Mucosa of rectum (tissue), 2 donors: ENCODE results near the gene GRAP.
"Not testable (repeated sequence)": the region's sequence is repeated elsewhere in the genome, so short reads cannot be mapped to it uniquely, and the experiment has no call there.

Experiments used
- H3K27ac ChIP-seq, 2 donors: one replicate each; pipeline ENCODE4 v1.7.0; 2013; ENCODE audit warnings: inconsistent platforms in 2 of 2, low read depth in 2 of 2, low read length in 2 of 2
- H3K27me3 ChIP-seq, 2 donors: one replicate each; pipeline ENCODE4 v1.7.0; 2013; ENCODE audit warnings: low read length in 2 of 2; ENCODE audit not compliant: control insufficient read depth in 2 of 2, insufficient read depth in 2 of 2
- H3K36me3 ChIP-seq, 2 donors: one replicate each; pipeline ENCODE4 v1.7.0; 2013; ENCODE audit warnings: low read length in 2 of 2; ENCODE audit not compliant: control insufficient read depth in 2 of 2, insufficient read depth in 2 of 2
- H3K4me1 ChIP-seq, 2 donors: one replicate each; pipeline ENCODE4 v1.7.0; 2013; ENCODE audit warnings: low read length in 2 of 2, mild to moderate bottlenecking in 1 of 2; ENCODE audit not compliant: control insufficient read depth in 2 of 2, insufficient read depth in 2 of 2
- H3K4me3 ChIP-seq, 2 donors: one replicate each; pipeline ENCODE4 v1.7.0; 2013; ENCODE audit warnings: low read length in 2 of 2
- H3K9ac ChIP-seq, 2 donors: one replicate each; pipeline ENCODE4 v1.7.0; 2013; ENCODE audit warnings: low read length in 2 of 2, low read depth in 1 of 2, mild to moderate bottlenecking in 1 of 2
- H3K9me3 ChIP-seq, 2 donors: one replicate each; pipeline ENCODE4 v1.7.0; 2013; ENCODE audit warnings: low read length in 2 of 2; ENCODE audit not compliant: control insufficient read depth in 2 of 2
- donor health status: healthy.
- donor health status: Normal muscosa, but diverticular disease.

Gene GRAP

GRCh38 chr17:19041871-19042270 is 4.9 kb downstream of the GRAP start:
- not testable (repeated sequence) for H3K4me1 ChIP-seq, H3K27ac ChIP-seq

GRCh38 chr17:19040350-19040749 is 6.4 kb downstream of the GRAP start:
- not testable (repeated sequence) for H3K4me3 ChIP-seq, H3K27me3 ChIP-seq, H3K9ac ChIP-seq, H3K36me3 ChIP-seq, H3K9me3 ChIP-seq, H3K27ac ChIP-seq, H3K4me1 ChIP-seq

More at GRCh38 chr17:19041871-19042270, 4.9 kb downstream of the GRAP start:
- H3K36me3 ChIP-seq, H3K9ac ChIP-seq, H3K27me3 ChIP-seq, H3K4me3 ChIP-seq, H3K9me3 ChIP-seq: not testable (repeated sequence)

- H3K9me3 ChIP-seq, H3K36me3 ChIP-seq, H3K4me1 ChIP-seq, H3K9ac ChIP-seq, H3K4me3 ChIP-seq, H3K27ac ChIP-seq, H3K27me3 ChIP-seq: not testable (repeated sequence)
Observed at GRCh38 chr17:19038730-19039129, 8.0 kb downstream of the GRAP start.

- not testable (repeated sequence) for H3K27ac ChIP-seq, H3K27me3 ChIP-seq, H3K9me3 ChIP-seq
Observed at GRCh38 chr17:19038007-19038406, 8.8 kb downstream of the GRAP start.

GRCh38 chr17:19037547-19037946 is 9.2 kb downstream of the GRAP start:
- not testable (repeated sequence) for H3K27ac ChIP-seq, H3K9me3 ChIP-seq, H3K36me3 ChIP-seq

More at GRCh38 chr17:19038007-19038406, 8.8 kb downstream of the GRAP start:
- not testable (repeated sequence) for H3K9ac ChIP-seq, H3K4me1 ChIP-seq, H3K4me3 ChIP-seq, H3K36me3 ChIP-seq

GRCh38 chr17:19036186-19036585 is 10.6 kb downstream of the GRAP start:
- not testable (repeated sequence) for H3K4me1 ChIP-seq, H3K9ac ChIP-seq, H3K36me3 ChIP-seq, H3K9me3 ChIP-seq, H3K27me3 ChIP-seq, H3K4me3 ChIP-seq, H3K27ac ChIP-seq

More at GRCh38 chr17:19037547-19037946, 9.2 kb downstream of the GRAP start:
- H3K27me3 ChIP-seq, H3K9ac ChIP-seq, H3K4me1 ChIP-seq, H3K4me3 ChIP-seq: not testable (repeated sequence)

- H3K4me1 ChIP-seq, H3K27ac ChIP-seq, H3K36me3 ChIP-seq, H3K9me3 ChIP-seq, H3K27me3 ChIP-seq, H3K4me3 ChIP-seq, H3K9ac ChIP-seq: not testable (repeated sequence)
Observed at GRCh38 chr17:19032377-19032988, 14.3 kb downstream of the GRAP start.

- not testable (repeated sequence) for H3K27me3 ChIP-seq, H3K9ac ChIP-seq, H3K4me3 ChIP-seq, H3K36me3 ChIP-seq, H3K27ac ChIP-seq, H3K4me1 ChIP-seq, H3K9me3 ChIP-seq
Observed at GRCh38 chr17:19031729-19032128, 15.0 kb downstream of the GRAP start.

GRCh38 chr17:19030771-19031449 is 15.8 kb downstream of the GRAP start:
- H3K4me3 ChIP-seq: not testable (repeated sequence)

GRCh38 chr17:19029740-19030139 is 17.0 kb downstream of the GRAP start:
- not testable (repeated sequence) for H3K36me3 ChIP-seq, H3K4me3 ChIP-seq, H3K9me3 ChIP-seq, H3K4me1 ChIP-seq, H3K9ac ChIP-seq, H3K27ac ChIP-seq, H3K27me3 ChIP-seq

More at GRCh38 chr17:19030771-19031449, 15.8 kb downstream of the GRAP start:
- H3K36me3 ChIP-seq, H3K9ac ChIP-seq, H3K27me3 ChIP-seq, H3K4me1 ChIP-seq, H3K9me3 ChIP-seq, H3K27ac ChIP-seq: not testable (repeated sequence)
